Ovary (tissue), 9 donors: ENCODE measurements around the gene PLEKHA7. TPM values are rescaled to one million over a fixed set of nuclear protein-coding genes. Genes with fewer than 3 reads are reported as not detected.

Experiments
- DNase-seq, 5 donors: peaks; one replicate each; pipeline ENCODE4 v3.0.0-alpha.2; 2019 to 2020
- H3K27ac ChIP-seq, 2 donors: fragments of 200-600 bp; one replicate each; pipeline versions ENCODE4 v1.5.1 to v1.8.0; 2019 to 2022
- H3K27me3 ChIP-seq: fragments of 200-600 bp; one replicate; pipeline ENCODE4 v1.8.0; 2022
- H3K36me3 ChIP-seq: fragments of 200-600 bp; sonication (generic); one replicate; pipeline ENCODE4 v1.5.1; 2019
- H3K4me1 ChIP-seq: one replicate; pipeline ENCODE4 v1.8.1; 2013; ENCODE audit warnings: mild to moderate bottlenecking, moderate library complexity; ENCODE audit not compliant: insufficient read depth
- H3K4me3 ChIP-seq: fragments of 200-600 bp; sonication (generic); one replicate; pipeline ENCODE4 v1.5.1; 2017
- H3K9me3 ChIP-seq, 2 donors: fragments of 200-600 bp in 1 of 2; sonication (generic) in 1 of 2; one replicate each; pipeline versions ENCODE4 v1.5.1 to v1.8.1; 2013 to 2019; ENCODE audit warnings: mild to moderate bottlenecking in 1 of 2, moderate library complexity in 1 of 2
- CTCF ChIP-seq, 3 donors: fragments of 450-650 bp in 2 of 3; fragments of 200-600 bp in 1 of 3; IDR thresholded peaks; one replicate each; pipeline versions ENCODE4 v1.5.1 to v1.8.0; 2016 to 2022; ENCODE audit warnings: antibody characterized with exemption in 3 of 3, mild to moderate bottlenecking in 1 of 3
- EP300 ChIP-seq: sonication (generic); formaldehyde crosslinking; IDR thresholded peaks from one replicate; pipeline ENCODE4 v1.6.1; 2017; ENCODE audit warnings: antibody characterized with exemption
- POLR2A ChIP-seq: fragments of 450-650 bp; IDR thresholded peaks from one replicate; pipeline ENCODE4 v1.6.1; 2017; ENCODE audit warnings: antibody characterized with exemption, mild to moderate bottlenecking, moderate library complexity
- WGBS, 3 donors: extraction: QIAGEN DNeasy Blood & Tissue Kit in 1 of 3; methylation state at CpG; one replicate each; pipeline versions ENCODE4 v1.1.5 to v1.1.7; 2013 to 2017; 5-methylcytosine and 5-hydroxymethylcytosine counted together
- intact Hi-C, 4 donors: fragments of 100-400 bp; cut with DNase I; formaldehyde crosslinking; loops; one replicate each; pipeline versions ENCODE4 v1.11.0 to v1.15.1; 2022 to 2023
- polyA plus RNA-seq, 2 donors: library from polyadenylated mRNA; stranded (reverse); fragments of 200-250 nt in 1 of 2; fragments of 350-450 nt in 1 of 2; fragmentation: Illumina TruSeq in 1 of 2; extraction: RNeasy Lipid Tissue Mini Kit (QIAGEN cat#74804) in 1 of 2; gene quantifications; one replicate each; pipeline ENCODE4 v1.2.3, GENCODE V29; 2013 to 2014
- total RNA-seq, 7 donors: library from RNA; depleted of rRNA in 2 of 7; stranded (reverse); fragments of >200 nt in 2 of 7; fragmentation: NEBNext Ultra II Directional in 3 of 7; extraction: Animal tissue kit (Norgen Biotek cat#: 25700) in 3 of 7; gene quantifications; one replicate each; pipeline versions ENCODE4 v1.1.0 to v1.2.4, GENCODE V29; 2016 to 2023
- donor health status: DM: no; HTN: no; CAD: no; lungs with moderate emphysema.
- donor health status: DM: no; HTN: no; CAD: no.
- donor health status: Bipolar disorder and iron deficiency.
- donor health status: DM: yes; HTN: yes; CAD: no.
- donor health status: DM: no; HTN: no; CAD: no.
- donor health status: DM: yes; HTN: yes; CAD: no.

Gene PLEKHA7
- total and polyA plus RNA-seq, 9 donors = 9.6 to 29.5 (median 15.9) TPM

- DNase-seq = peak; percentile 61 to 78 (median 70)
- H3K27ac ChIP-seq = no peak overlapping the region
- intact Hi-C loops = no loop called here
Observed at GRCh38 chr11:16881074-16881709, 133.0 kb downstream of the PLEKHA7 start.

GRCh38 chr11:16880184-16880801, 133.9 kb downstream of the PLEKHA7 start:
- no peaks in the 10 kb centered on the region for H3K9me3 ChIP-seq
- intact Hi-C loops = no loop called here
- peaks cover 19% of the 10 kb centered on the region for H3K4me1 ChIP-seq
- no peaks in the 10 kb centered on the region for H3K36me3 ChIP-seq
- H3K4me3 ChIP-seq = no peak overlapping the region
- no peaks in the 10 kb centered on the region for H3K27me3 ChIP-seq
- 43 to 65% (median 51%) methylated on average over 7 of the region's 7 CpGs for WGBS, 3 donors
- TF ChIP-seq CTCF (IDR thresholded peaks at IDR 0.05) (no peak), POLR2A (no peak), EP300 (no peak)
- no peak for DNase-seq
- no peak overlapping the region for H3K27ac ChIP-seq

More at GRCh38 chr11:16881074-16881709, 133.0 kb downstream of the PLEKHA7 start:
- H3K9me3 ChIP-seq = no peaks in the 10 kb centered on the region
- H3K4me3 ChIP-seq = no peak overlapping the region
- no peak for TF ChIP-seq EP300
- no peak for TF ChIP-seq POLR2A
- TF ChIP-seq CTCF (IDR thresholded peaks at IDR 0.05) = peak in 1 of 3 donors; percentile 29
- H3K36me3 ChIP-seq = no peaks in the 10 kb centered on the region
- 23 to 29% (median 24%) methylated on average over 8 of the region's 8 CpGs for WGBS, 3 donors
- no peaks in the 10 kb centered on the region for H3K27me3 ChIP-seq
- H3K4me1 ChIP-seq = peaks cover 19% of the 10 kb centered on the region

- 90 to 98% (median 92%) methylated on average over 2 of the region's 2 CpGs for WGBS, 3 donors
- no peaks in the 10 kb centered on the region for H3K27me3 ChIP-seq
- no peak for TF ChIP-seq EP300
- TF ChIP-seq CTCF (IDR thresholded peaks at IDR 0.05) = no peak
- TF ChIP-seq POLR2A = no peak
- peaks cover 19% of the 10 kb centered on the region for H3K4me1 ChIP-seq
- no peaks in the 10 kb centered on the region for H3K9me3 ChIP-seq
- no peaks in the 10 kb centered on the region for H3K36me3 ChIP-seq
- H3K27ac ChIP-seq = no peak overlapping the region
- no peak overlapping the region for H3K4me3 ChIP-seq
- no peak for DNase-seq
- intact Hi-C loops = no loop called here
Observed at GRCh38 chr11:16879690-16880089, 134.5 kb downstream of the PLEKHA7 start.

- Histone ChIP-seq H3K9me3 (no peaks in the 10 kb centered on the region), H3K4me1 (peaks cover 18% of the 10 kb centered on the region), H3K27me3 (no peaks in the 10 kb centered on the region), H3K36me3 (no peaks in the 10 kb centered on the region), H3K4me3 (no peak overlapping the region), H3K27ac (no peak overlapping the region)
- TF ChIP-seq POLR2A = no peak
- no peak for TF ChIP-seq CTCF (IDR thresholded peaks at IDR 0.05)
- TF ChIP-seq EP300 = no peak
- no peak for DNase-seq
- intact Hi-C loops = no loop called here
- 43 to 49% (median 47%) methylated on average over 3 of the region's 3 CpGs for WGBS, 3 donors
Observed at GRCh38 chr11:16876837-16877236, 137.4 kb downstream of the PLEKHA7 start.
